Stimulated activated CD4-positive, alpha-beta T cell treated with anti-CD3 and anti-CD28 coated beads, TNF-alpha, amount 100 ng/mL, for 4 hours (primary cell): ENCODE measurements around the gene LAPTM5.
"Not testable (repeated sequence)": the region's sequence is repeated elsewhere in the genome, so short reads cannot be mapped to it uniquely, and the experiment has no call there.

Source experiments
- DNase-seq, 3 experiments: peaks; one replicate each; pipeline ENCODE4 v3.0.0-alpha.2; 2020; ENCODE audit warnings: low read depth in 3 of 3

LAPTM5 gene

GRCh38 chr1:30770150-30770549 is 12.6 kb upstream of the LAPTM5 start:
- no peak for DNase-seq

- no peak for DNase-seq
Observed at GRCh38 chr1:30768830-30769718, 11.5 kb upstream of the LAPTM5 start.

- no peak for DNase-seq
Observed at GRCh38 chr1:30768159-30768829, 10.7 kb upstream of the LAPTM5 start.

- DNase-seq: not testable (repeated sequence)
Observed at GRCh38 chr1:30766948-30767347, 9.4 kb upstream of the LAPTM5 start.

- no peak for DNase-seq
Observed at GRCh38 chr1:30765556-30766434, 8.2 kb upstream of the LAPTM5 start.

GRCh38 chr1:30764939-30765555 is 7.5 kb upstream of the LAPTM5 start:
- no peak for DNase-seq

GRCh38 chr1:30764396-30764795 is 6.8 kb upstream of the LAPTM5 start:
- no peak for DNase-seq

GRCh38 chr1:30763651-30764248 is 6.2 kb upstream of the LAPTM5 start:
- no peak for DNase-seq

- DNase-seq: no peak
Observed at GRCh38 chr1:30762930-30763650, 5.5 kb upstream of the LAPTM5 start.

- DNase-seq: no peak
Observed at GRCh38 chr1:30762152-30762929, 4.8 kb upstream of the LAPTM5 start.

- no peak for DNase-seq
Observed at GRCh38 chr1:30761381-30762151, 4.0 kb upstream of the LAPTM5 start.

GRCh38 chr1:30760596-30761324 is 3.2 kb upstream of the LAPTM5 start:
- no peak for DNase-seq

- DNase-seq: no peak
Observed at GRCh38 chr1:30759718-30760281, 2.2 kb upstream of the LAPTM5 start.

GRCh38 chr1:30758785-30759380 is 1.3 kb upstream of the LAPTM5 start:
- no peak for DNase-seq

GRCh38 chr1:30758121-30758688 is 631 bp upstream of the LAPTM5 start:
- no peak for DNase-seq

- peak in 1 of 3 experiments; percentile 39 for DNase-seq
Observed at GRCh38 chr1:30756545-30757351, 826 bp downstream of the LAPTM5 start.
